ENCODE data around the gene STAB1.

The STAB1 gene

DNA sequence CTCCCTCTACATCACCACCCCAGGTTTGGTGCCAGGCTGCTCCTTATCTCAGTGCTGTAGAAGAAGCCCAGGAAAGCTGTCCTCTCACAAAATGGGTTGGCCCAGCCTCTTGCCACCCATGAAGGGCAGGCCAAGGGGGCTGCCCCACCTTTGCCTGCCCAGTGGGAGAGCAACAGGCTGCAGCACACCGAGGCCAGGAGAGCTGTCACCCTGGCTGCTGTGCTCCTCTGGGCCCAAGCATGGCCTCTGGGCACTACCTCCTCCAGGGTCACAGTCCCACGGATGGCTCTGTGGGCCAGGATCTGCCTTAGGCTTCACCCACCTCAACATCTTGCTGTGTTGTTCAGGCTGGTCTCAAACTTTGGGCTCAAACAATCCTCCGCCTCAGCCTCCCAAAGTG is 6.4 kb upstream of the STAB1 start:
- no peaks in the 10 kb centered on the region for H4K20me1 ChIP-seq (ENCODE audit: insufficient read depth, low read length, poor library complexity, severe bottlenecking)
- H3K36me3 ChIP-seq (ENCODE audit: insufficient read depth, low read length): peaks cover 77% of the 10 kb centered on the region; the same call in 1 of the 2 replicates
- no peaks in the 10 kb centered on the region for H3K9me2 ChIP-seq (replicated peaks; ENCODE audit: low read depth, low read length)
- H3K9me3 ChIP-seq (ENCODE audit: insufficient read depth, low read depth, low read length): no peaks in the 10 kb centered on the region
- H2AFZ ChIP-seq (ENCODE audit: low read length): no peak overlapping the region
- H3K4me2 ChIP-seq (ENCODE audit: low read depth, low read length, poor library complexity, severe bottlenecking): no peak overlapping the region
- H3K4me3 ChIP-seq (ENCODE audit: low read length, poor library complexity, severe bottlenecking): no peak overlapping the region
- no peaks in the 10 kb centered on the region for H3K27me3 ChIP-seq (ENCODE audit: insufficient read depth, low read length, poor library complexity, severe bottlenecking)
- no peaks in the 10 kb centered on the region for H3F3A ChIP-seq (ENCODE audit: low read depth)
- H3K9ac ChIP-seq (ENCODE audit: low read depth, low read length, poor library complexity, severe bottlenecking): no peak overlapping the region
- no peaks in the 10 kb centered on the region for H3K79me2 ChIP-seq (ENCODE audit: insufficient read depth, low read length)
- no peaks in the 10 kb centered on the region for H3K4me1 ChIP-seq (ENCODE audit: insufficient read depth, low read length, poor library complexity, severe bottlenecking)
- TF ChIP-seq EZH2phosphoT487 (IDR thresholded peaks at IDR 0.05; ENCODE audit: borderline replicate concordance): no peak
- TF ChIP-seq, protein P1, sequence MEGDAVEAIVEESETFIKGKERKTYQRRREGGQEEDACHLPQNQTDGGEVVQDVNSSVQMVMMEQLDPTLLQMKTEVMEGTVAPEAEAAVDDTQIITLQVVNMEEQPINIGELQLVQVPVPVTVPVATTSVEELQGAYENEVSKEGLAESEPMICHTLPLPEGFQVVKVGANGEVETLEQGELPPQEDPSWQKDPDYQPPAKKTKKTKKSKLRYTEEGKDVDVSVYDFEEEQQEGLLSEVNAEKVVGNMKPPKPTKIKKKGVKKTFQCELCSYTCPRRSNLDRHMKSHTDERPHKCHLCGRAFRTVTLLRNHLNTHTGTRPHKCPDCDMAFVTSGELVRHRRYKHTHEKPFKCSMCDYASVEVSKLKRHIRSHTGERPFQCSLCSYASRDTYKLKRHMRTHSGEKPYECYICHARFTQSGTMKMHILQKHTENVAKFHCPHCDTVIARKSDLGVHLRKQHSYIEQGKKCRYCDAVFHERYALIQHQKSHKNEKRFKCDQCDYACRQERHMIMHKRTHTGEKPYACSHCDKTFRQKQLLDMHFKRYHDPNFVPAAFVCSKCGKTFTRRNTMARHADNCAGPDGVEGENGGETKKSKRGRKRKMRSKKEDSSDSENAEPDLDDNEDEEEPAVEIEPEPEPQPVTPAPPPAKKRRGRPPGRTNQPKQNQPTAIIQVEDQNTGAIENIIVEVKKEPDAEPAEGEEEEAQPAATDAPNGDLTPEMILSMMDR (conservative IDR thresholded peaks at IDR 0.05; ENCODE audit: low read length): no peak

DNA sequence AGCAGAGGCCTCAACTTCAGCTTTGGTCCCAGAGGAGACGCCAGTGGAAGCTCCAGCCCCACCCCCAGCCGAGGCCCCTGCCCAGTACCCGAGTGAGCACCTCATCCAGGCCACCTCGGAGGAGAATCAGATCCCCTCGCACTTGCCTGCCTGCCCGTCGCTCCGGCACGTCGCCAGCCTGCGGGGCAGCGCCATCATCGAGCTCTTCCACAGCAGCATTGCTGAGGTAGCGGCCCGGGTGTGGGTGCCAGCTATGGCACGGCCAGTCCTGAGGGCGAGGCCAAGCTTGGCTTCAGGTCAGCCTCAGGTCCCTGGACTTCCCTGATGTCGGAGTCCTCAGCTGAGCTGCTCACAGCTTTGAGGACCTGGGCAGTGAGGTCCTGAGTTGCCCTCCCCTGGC is 5.7 kb upstream of the STAB1 start:
- H3K36me3 ChIP-seq (ENCODE audit: insufficient read depth, low read length): peaks cover 77% of the 10 kb centered on the region; the same call in 1 of the 2 replicates

DNA sequence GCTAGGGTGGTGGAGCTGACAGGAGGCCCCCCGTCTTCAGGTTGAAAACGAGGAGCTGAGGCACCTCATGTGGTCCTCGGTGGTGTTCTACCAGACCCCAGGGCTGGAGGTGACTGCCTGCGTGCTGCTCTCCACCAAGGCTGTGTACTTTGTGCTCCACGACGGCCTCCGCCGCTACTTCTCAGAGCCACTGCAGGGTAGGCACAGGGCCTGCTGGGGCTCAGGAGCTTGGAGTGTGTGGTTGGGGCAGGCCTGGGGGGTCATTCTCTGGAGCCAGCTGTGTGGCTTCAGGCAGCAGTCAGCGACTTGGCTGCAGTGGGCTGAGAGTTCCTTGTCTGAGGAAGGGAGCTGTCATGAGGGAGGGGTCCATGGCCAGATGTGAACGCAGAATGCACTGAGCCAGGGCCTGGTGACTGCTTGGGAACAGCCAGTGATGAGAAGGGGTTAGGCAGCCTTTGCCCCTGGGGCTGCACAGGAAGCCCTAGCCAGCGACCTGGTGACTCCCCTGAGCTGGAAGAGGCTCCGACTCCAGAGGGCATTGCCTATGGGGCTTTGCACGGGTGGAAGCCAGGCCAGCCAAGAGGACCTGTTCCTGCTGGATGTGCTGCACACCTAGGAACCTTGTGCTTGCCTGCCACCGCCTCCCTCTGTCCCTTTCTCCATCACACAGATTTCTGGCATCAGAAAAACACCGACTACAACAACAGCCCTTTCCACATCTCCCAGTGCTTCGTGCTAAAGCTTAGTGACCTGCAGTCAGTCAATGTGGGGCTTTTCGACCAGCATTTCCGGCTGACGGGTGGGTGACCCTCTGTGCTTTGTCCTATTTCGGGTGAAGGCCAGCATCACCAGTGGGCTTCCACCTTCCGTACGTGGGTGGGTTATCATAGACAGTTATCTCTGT is 4.9 kb upstream of the STAB1 start:
- peaks cover 74% of the 10 kb centered on the region; the same call in 1 of the 2 replicates for H3K36me3 ChIP-seq (ENCODE audit: insufficient read depth, low read length)
- H3K4me2 ChIP-seq (ENCODE audit: low read depth, low read length, poor library complexity, severe bottlenecking): no peak overlapping the region
- H3K4me1 ChIP-seq (ENCODE audit: insufficient read depth, low read length, poor library complexity, severe bottlenecking): no peaks in the 10 kb centered on the region
- H3F3A ChIP-seq (ENCODE audit: low read depth): no peaks in the 10 kb centered on the region
- H3K9me3 ChIP-seq (ENCODE audit: insufficient read depth, low read depth, low read length): no peaks in the 10 kb centered on the region
- no peak overlapping the region for H2AFZ ChIP-seq (ENCODE audit: low read length)
- H3K4me3 ChIP-seq (ENCODE audit: low read length, poor library complexity, severe bottlenecking): no peak overlapping the region
- H4K20me1 ChIP-seq (ENCODE audit: insufficient read depth, low read length, poor library complexity, severe bottlenecking): no peaks in the 10 kb centered on the region
- no peaks in the 10 kb centered on the region for H3K9me2 ChIP-seq (replicated peaks; ENCODE audit: low read depth, low read length)
- TF ChIP-seq, protein P1 (conservative IDR thresholded peaks at IDR 0.05; ENCODE audit: low read length): no peak
- TF ChIP-seq EZH2phosphoT487 (IDR thresholded peaks at IDR 0.05; ENCODE audit: borderline replicate concordance): no peak
- H3K9ac ChIP-seq (ENCODE audit: low read depth, low read length, poor library complexity, severe bottlenecking): no peak overlapping the region
- no peaks in the 10 kb centered on the region for H3K27me3 ChIP-seq (ENCODE audit: insufficient read depth, low read length, poor library complexity, severe bottlenecking)
- no peaks in the 10 kb centered on the region for H3K79me2 ChIP-seq (ENCODE audit: insufficient read depth, low read length)

More for the DNA sequence above, 5.7 kb upstream of the STAB1 start:
- Histone ChIP-seq H3K4me2 (ENCODE audit: low read depth, low read length, poor library complexity, severe bottlenecking) (no peak overlapping the region), H3K79me2 (ENCODE audit: insufficient read depth, low read length) (no peaks in the 10 kb centered on the region), H3K27me3 (ENCODE audit: insufficient read depth, low read length, poor library complexity, severe bottlenecking) (no peaks in the 10 kb centered on the region), H4K20me1 (ENCODE audit: insufficient read depth, low read length, poor library complexity, severe bottlenecking) (no peaks in the 10 kb centered on the region), H3K9me2 (replicated peaks; ENCODE audit: low read depth, low read length) (no peaks in the 10 kb centered on the region), H3K4me3 (ENCODE audit: low read length, poor library complexity, severe bottlenecking) (no peak overlapping the region), H3K4me1 (ENCODE audit: insufficient read depth, low read length, poor library complexity, severe bottlenecking) (no peaks in the 10 kb centered on the region), H3F3A (ENCODE audit: low read depth) (no peaks in the 10 kb centered on the region), H2AFZ (ENCODE audit: low read length) (no peak overlapping the region), H3K9ac (ENCODE audit: low read depth, low read length, poor library complexity, severe bottlenecking) (no peak overlapping the region), H3K9me3 (ENCODE audit: insufficient read depth, low read depth, low read length) (no peaks in the 10 kb centered on the region)
- TF ChIP-seq EZH2phosphoT487 (IDR thresholded peaks at IDR 0.05; ENCODE audit: borderline replicate concordance): no peak
- TF ChIP-seq, protein P1 (conservative IDR thresholded peaks at IDR 0.05; ENCODE audit: low read length): no peak

Data from Loucy (cell line).